C4-2B (cell line): ENCODE results near the gene CYP26B1.

Experiments
- H3K27ac ChIP-seq: fragments of 450-650 bp; 2 replicates; pipeline ENCODE4 v1.5.1; 2017
- ZFX ChIP-seq: fragments of 450-650 bp; IDR thresholded peaks from 2 replicates; pipeline ENCODE4 v1.6.1; 2017
- TF ChIP-seq, protein P1 (sequence below): fragments of 450-650 bp; conservative IDR thresholded peaks from 2 replicates; pipeline ENCODE4 v1.5.1; 2017; ENCODE audit warnings: mild to moderate bottlenecking

The CYP26B1 gene

DNA sequence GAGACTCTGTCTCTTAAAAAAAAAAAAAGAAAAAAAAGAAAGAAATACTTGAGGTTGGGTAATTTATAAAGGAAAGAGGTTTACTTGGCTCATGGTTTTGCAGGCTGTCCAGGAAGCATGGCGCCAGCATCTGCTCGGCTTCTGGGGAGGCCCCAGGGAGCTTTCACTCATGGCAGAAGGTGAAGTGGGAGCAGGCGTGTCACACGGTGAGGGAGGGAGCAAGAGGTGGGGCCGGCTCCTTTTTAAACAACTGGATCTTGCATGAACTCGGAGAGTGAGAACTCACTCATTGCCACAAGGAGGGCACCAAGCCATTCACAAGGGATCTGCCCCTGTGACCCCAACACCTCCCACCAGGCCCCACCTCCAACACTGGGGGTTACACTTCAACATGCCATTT is 30.6 kb downstream of the CYP26B1 start:
- no peak overlapping the region for H3K27ac ChIP-seq
- no peak for TF ChIP-seq ZFX
- TF ChIP-seq, protein P1, sequence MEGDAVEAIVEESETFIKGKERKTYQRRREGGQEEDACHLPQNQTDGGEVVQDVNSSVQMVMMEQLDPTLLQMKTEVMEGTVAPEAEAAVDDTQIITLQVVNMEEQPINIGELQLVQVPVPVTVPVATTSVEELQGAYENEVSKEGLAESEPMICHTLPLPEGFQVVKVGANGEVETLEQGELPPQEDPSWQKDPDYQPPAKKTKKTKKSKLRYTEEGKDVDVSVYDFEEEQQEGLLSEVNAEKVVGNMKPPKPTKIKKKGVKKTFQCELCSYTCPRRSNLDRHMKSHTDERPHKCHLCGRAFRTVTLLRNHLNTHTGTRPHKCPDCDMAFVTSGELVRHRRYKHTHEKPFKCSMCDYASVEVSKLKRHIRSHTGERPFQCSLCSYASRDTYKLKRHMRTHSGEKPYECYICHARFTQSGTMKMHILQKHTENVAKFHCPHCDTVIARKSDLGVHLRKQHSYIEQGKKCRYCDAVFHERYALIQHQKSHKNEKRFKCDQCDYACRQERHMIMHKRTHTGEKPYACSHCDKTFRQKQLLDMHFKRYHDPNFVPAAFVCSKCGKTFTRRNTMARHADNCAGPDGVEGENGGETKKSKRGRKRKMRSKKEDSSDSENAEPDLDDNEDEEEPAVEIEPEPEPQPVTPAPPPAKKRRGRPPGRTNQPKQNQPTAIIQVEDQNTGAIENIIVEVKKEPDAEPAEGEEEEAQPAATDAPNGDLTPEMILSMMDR, result no peak

GRCh38 chr2:72116081-72116533 is 31.6 kb downstream of the CYP26B1 start:
- H3K27ac ChIP-seq, result no peak overlapping the region
- TF ChIP-seq ZFX, result no peak
- TF ChIP-seq, protein P1, result peak; percentile 14; the same call in 1 of the 2 replicates

GRCh38 chr2:72115110-72116080 is 32.3 kb downstream of the CYP26B1 start:
- H3K27ac ChIP-seq, result no peak overlapping the region
- TF ChIP-seq, protein P1, result no peak
- TF ChIP-seq ZFX, result no peak

- TF ChIP-seq, protein P1, result no peak
- TF ChIP-seq ZFX, result no peak
- no peak overlapping the region for H3K27ac ChIP-seq
These were observed 33.0 kb downstream of the CYP26B1 start for GRCh38 chr2:72114693-72115051.

GRCh38 chr2:72113847-72114692 is 33.6 kb downstream of the CYP26B1 start:
- H3K27ac ChIP-seq, result no peak overlapping the region
- TF ChIP-seq ZFX, result no peak
- TF ChIP-seq, protein P1, result no peak

DNA sequence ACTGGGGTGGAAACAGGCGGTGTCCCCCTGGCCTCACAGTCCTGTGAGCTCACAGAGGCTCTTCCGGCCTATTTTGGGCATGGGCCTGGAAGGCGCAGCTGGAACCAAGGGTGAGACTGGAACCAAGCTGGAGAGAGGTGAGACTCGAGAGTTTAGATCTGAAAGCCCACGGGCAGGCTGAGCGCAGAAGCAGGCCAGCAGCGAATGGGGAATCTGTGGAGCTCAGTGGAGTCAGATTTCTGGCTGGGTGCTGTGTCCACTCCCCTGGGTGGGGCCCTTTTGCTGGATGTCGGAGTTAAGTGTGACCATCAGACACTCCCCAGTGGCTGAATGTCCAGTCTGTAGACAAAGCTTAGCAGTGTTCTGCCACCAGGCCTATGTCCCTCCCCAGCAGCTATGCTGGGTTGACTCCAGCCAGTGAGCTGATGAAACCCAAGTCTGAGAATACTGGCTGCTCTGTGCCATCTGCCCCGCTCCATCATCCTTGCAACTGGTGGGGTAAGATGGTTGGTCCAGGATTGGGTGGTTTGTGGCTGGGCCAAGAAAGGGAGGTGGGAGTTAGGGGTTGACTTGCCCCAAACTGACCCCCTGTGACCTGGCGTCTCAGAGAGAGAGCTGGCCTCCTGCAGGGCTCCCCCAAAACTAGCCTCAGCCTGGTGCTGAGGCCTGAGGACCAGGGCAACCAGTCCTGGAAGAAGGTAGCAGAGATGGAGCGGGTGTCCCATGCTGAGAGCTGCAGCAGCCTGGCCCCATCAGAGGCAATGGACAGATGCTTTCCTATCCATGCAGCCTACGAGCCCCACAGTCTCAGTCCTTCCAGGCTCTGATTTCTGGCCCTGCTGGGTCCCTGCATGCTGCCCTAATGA is 34.4 kb downstream of the CYP26B1 start:
- TF ChIP-seq, protein P1, result no peak
- no peak for TF ChIP-seq ZFX
- H3K27ac ChIP-seq, result no peak overlapping the region
